ENCODE results near the gene LRFN2. TPM values are rescaled to one million over a fixed set of nuclear protein-coding genes. Genes with fewer than 3 reads are reported as not detected.

The LRFN2 gene
- total RNA-seq, 1 donor from 2014 or later = not detected

DNA sequence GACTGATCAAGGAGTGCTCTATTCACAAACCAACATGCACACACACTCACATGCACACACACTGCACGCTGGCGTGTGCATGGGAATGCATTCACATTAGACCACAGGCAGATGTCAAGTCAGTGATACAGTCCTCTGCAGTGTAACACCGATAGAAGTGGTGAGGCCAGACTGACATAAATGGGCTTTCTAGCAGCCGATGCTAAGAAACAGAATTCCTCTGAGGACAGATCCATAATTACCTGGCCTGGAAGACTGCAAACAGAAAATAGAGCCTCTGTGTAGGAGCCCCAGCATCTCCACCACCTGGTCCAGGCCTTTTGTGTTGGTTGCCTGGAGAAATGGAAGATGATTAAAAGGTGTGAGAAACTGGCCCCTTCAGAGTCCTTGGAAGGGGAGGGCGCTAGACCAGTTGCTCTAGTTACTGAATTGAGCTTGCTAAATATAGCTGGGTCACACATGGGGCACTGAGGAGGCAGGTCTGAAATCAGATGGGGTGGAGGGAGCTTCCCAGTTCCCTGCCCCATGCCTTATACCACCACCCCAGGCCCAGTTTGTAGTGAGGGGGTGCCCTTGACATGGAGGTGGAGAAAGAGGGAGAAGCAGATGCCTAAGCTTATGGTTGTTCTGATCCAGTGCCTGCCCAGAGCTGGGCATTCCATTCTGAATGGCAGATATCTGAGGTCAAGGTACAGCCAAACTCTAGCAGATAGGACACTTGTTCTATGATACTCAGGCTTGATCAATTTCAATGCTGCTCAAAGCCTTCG, 233.8 kb downstream of the LRFN2 start:
- no peak overlapping the region for H3K27ac Mint-ChIP-seq (ENCODE audit: unreplicated experiment)
- no peak for DNase-seq (ENCODE audit: low read depth, low spot score)
- no peak overlapping the region for H3K4me3 Mint-ChIP-seq
- H3K27me3 Mint-ChIP-seq (ENCODE audit: low read depth) = no peaks in the 10 kb centered on the region
- H3K4me1 Mint-ChIP-seq = peaks cover 5% of the 10 kb centered on the region
- no peaks in the 10 kb centered on the region for H3K36me3 Mint-ChIP-seq (ENCODE audit: low read depth)
- H3K9me3 Mint-ChIP-seq = no peaks in the 10 kb centered on the region
- TF ChIP-seq, protein P1, sequence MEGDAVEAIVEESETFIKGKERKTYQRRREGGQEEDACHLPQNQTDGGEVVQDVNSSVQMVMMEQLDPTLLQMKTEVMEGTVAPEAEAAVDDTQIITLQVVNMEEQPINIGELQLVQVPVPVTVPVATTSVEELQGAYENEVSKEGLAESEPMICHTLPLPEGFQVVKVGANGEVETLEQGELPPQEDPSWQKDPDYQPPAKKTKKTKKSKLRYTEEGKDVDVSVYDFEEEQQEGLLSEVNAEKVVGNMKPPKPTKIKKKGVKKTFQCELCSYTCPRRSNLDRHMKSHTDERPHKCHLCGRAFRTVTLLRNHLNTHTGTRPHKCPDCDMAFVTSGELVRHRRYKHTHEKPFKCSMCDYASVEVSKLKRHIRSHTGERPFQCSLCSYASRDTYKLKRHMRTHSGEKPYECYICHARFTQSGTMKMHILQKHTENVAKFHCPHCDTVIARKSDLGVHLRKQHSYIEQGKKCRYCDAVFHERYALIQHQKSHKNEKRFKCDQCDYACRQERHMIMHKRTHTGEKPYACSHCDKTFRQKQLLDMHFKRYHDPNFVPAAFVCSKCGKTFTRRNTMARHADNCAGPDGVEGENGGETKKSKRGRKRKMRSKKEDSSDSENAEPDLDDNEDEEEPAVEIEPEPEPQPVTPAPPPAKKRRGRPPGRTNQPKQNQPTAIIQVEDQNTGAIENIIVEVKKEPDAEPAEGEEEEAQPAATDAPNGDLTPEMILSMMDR (conservative IDR thresholded peaks at IDR 0.05) = no peak

DNA sequence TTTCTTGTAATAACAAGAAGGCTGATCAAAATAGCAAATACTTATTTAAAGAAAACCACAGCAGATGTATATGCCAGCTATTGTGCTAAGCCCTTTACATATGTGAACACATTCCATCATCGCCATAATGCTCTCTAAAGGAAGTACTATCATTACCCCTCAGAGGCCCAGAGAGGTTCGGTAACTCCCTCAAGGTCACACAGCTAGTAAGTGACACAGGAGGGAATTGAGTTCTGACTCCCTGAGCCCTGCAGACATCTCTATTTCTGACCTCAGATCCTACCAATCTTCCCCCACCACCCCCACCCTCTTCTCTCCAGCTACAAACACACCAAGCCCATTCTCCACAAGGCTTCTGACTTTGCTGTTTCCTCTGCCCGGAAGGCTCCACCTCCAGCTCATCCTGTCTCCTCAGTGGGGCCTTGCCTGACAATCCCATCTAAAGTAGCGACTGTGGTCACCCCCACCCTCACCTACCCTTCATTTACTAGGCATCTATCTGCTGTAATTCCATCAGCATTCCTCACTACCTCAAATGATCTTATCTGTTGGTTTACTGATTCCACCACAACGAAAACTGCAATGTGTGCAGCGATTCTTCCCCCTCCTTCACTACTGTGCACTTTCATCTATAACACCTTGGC, 234.5 kb downstream of the LRFN2 start:
- Mint-ChIP-seq H3K4me3 (no peak overlapping the region), H3K4me1 (peaks cover 10% of the 10 kb centered on the region), H3K9me3 (no peaks in the 10 kb centered on the region), H3K36me3 (ENCODE audit: low read depth) (no peaks in the 10 kb centered on the region), H3K27me3 (ENCODE audit: low read depth) (no peaks in the 10 kb centered on the region), H3K27ac (ENCODE audit: unreplicated experiment) (no peak overlapping the region)
- TF ChIP-seq, protein P1 (conservative IDR thresholded peaks at IDR 0.05) = no peak
- DNase-seq (ENCODE audit: low read depth, low spot score) = no peak

DNA sequence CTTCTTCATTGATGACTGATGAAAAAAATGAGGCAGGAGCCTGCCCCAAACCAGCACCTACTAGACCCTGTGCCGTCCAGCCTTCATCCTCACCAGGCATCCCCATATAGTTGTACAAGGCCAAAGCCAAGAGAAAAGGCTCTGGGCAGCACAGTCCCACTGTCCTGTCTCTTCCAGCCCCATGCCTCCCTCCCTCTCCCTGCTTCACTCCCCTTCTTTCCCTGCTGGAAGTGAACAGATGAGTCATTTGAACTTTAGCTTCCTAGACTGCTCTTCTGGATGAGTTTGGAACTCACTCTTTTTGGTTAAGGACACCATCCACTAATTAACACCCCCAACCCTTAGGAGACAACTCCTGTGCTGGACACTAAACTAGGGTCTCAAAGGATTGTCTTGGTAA, 235.2 kb downstream of the LRFN2 start:
- TF ChIP-seq, protein P1 (conservative IDR thresholded peaks at IDR 0.05) = no peak
- Mint-ChIP-seq H3K4me3 (no peak overlapping the region), H3K27me3 (ENCODE audit: low read depth) (no peaks in the 10 kb centered on the region), H3K9me3 (no peaks in the 10 kb centered on the region), H3K27ac (ENCODE audit: unreplicated experiment) (no peak overlapping the region), H3K4me1 (peaks cover 13% of the 10 kb centered on the region), H3K36me3 (ENCODE audit: low read depth) (no peaks in the 10 kb centered on the region)
- DNase-seq (ENCODE audit: low read depth, low spot score) = no peak

DNA sequence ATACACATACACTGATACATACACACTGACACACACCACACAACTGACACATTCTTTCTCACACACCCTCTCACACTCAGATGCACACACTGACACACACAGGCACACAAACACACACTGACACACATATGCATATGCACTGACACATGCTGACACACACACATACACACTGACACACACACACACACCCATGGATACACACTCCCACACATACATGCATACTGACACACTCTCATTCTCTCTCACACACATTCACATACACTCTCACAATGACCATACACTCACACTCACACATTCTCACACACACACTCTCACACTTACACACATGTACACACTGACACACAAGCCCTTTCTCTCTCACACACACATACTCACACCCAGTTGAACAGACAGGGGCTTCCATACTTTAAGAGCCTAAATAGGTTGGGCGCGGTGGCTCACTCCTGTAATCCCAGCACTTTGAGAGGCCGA, 236.4 kb downstream of the LRFN2 start:
- H3K36me3 Mint-ChIP-seq (ENCODE audit: low read depth) = no peaks in the 10 kb centered on the region
- no peaks in the 10 kb centered on the region for H3K9me3 Mint-ChIP-seq

DNA sequence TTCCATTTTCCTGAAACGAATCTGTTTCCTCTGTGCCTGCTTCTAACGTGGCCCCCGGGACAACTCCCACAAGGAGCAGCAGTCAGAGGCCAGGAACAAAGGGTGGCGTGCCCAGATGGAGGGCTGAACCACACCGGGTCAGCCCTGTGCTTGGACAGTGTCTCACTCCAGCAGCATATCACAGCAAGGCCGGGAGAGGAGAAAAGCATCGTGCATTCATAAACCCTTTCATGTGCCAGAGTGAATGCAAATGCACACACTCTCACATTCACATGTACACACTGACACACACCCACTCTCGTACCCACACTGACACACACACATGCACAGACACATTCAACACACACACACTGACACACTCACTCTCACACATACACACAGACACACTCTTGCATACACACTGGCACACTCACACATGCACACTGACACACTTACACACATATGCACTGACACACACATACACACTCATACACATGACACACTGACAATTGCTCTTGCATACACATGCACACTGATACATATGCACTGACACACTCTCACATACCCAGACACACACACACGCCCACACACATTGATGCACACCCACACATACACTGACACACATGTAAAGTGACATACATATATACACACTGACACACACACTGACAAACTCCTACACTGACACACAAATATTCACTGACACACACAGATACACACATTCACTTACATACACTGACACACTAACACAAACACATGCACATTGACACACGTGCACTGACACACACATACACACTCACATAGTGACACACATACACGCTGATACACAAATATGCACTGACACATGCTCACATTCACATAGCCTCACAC, 237.0 kb downstream of the LRFN2 start:
- Mint-ChIP-seq H3K9me3 (no peaks in the 10 kb centered on the region), H3K36me3 (ENCODE audit: low read depth) (no peaks in the 10 kb centered on the region), H3K4me3 (no peak overlapping the region), H3K27ac (ENCODE audit: unreplicated experiment) (no peak overlapping the region), H3K4me1 (peaks cover 17% of the 10 kb centered on the region), H3K27me3 (ENCODE audit: low read depth) (no peaks in the 10 kb centered on the region)
- TF ChIP-seq, protein P1 (conservative IDR thresholded peaks at IDR 0.05) = no peak
- no peak for DNase-seq (ENCODE audit: low read depth, low spot score)

More for the DNA sequence above, 236.4 kb downstream of the LRFN2 start:
- H3K4me3 Mint-ChIP-seq = no peak overlapping the region
- no peaks in the 10 kb centered on the region for H3K27me3 Mint-ChIP-seq (ENCODE audit: low read depth)
- H3K4me1 Mint-ChIP-seq = peaks cover 17% of the 10 kb centered on the region
- TF ChIP-seq, protein P1 (conservative IDR thresholded peaks at IDR 0.05) = no peak
- no peak overlapping the region for H3K27ac Mint-ChIP-seq (ENCODE audit: unreplicated experiment)
- DNase-seq (ENCODE audit: low read depth, low spot score) = no peak

All from neural crest cell (in vitro differentiated cells).